ENCODE measurements around the gene TMEM219. TPM values are rescaled to one million over a fixed set of nuclear protein-coding genes. Genes with fewer than 3 reads are reported as not detected.

Gene TMEM219
- total and polyA plus RNA-seq, 4 donors = 56.4 to 210 (median 134) TPM

GRCh38 chr16:29990883-29991570, 29.1 kb downstream of the TMEM219 start:
- TF ChIP-seq CTCF (IDR thresholded peaks at IDR 0.05; ENCODE audit: control extremely low read depth, extremely low read depth) = no peak
- Histone ChIP-seq H3K36me3 (ENCODE audit: control insufficient read depth in 4 of 4, insufficient read depth in 4 of 4, low read length in 4 of 4) (peaks cover 4 to 66% (median 34%) of the 10 kb centered on the region in 4 donors), H3K27ac (ENCODE audit: low read depth in 1 of 2, low read length in 1 of 2) (peak overlapping the region in 1 of 2 donors; percentile 58), H3K9ac (ENCODE audit: insufficient read depth in 1 of 2, low read length in 2 of 2) (no peak overlapping the region), H3K4me3 (no peak overlapping the region), H3K9me3 (ENCODE audit: control insufficient read depth in 4 of 4, insufficient read depth in 3 of 4, low read length in 3 of 4) (no peaks in the 10 kb centered on the region), H3K27me3 (ENCODE audit: control insufficient read depth in 3 of 3, insufficient read depth in 3 of 3, low read length in 2 of 3) (no peaks in the 10 kb centered on the region), H3K4me1 (ENCODE audit: control insufficient read depth in 5 of 5, insufficient read depth in 5 of 5, low read length in 5 of 5) (peaks cover 0 to 18% (median 12%) of the 10 kb centered on the region in 5 donors)
- 91 to 92% methylated on average over 32 to 35 of the region's 35 CpGs for WGBS, 2 donors
- ATAC-seq (ENCODE audit: insufficient read depth, low FRiP score) = no peak
- no peak for DNase-seq

GRCh38 chr16:29991571-29991904, 29.7 kb downstream of the TMEM219 start:
- Histone ChIP-seq H3K27me3 (ENCODE audit: control insufficient read depth in 3 of 3, insufficient read depth in 3 of 3, low read length in 2 of 3) (no peaks in the 10 kb centered on the region), H3K36me3 (ENCODE audit: control insufficient read depth in 4 of 4, insufficient read depth in 4 of 4, low read length in 4 of 4) (peaks cover 2 to 61% (median 31%) of the 10 kb centered on the region in 4 donors), H3K4me1 (ENCODE audit: control insufficient read depth in 5 of 5, insufficient read depth in 5 of 5, low read length in 5 of 5) (peaks cover 0 to 18% (median 14%) of the 10 kb centered on the region in 5 donors), H3K9me3 (ENCODE audit: control insufficient read depth in 4 of 4, insufficient read depth in 3 of 4, low read length in 3 of 4) (no peaks in the 10 kb centered on the region), H3K4me3 (no peak overlapping the region), H3K27ac (ENCODE audit: low read depth in 1 of 2, low read length in 1 of 2) (peak overlapping the region in 1 of 2 donors; percentile 58), H3K9ac (ENCODE audit: insufficient read depth in 1 of 2, low read length in 2 of 2) (no peak overlapping the region)
- 90 to 94% methylated on average over 5 of the region's 5 CpGs for WGBS, 2 donors
- no peak for TF ChIP-seq CTCF (IDR thresholded peaks at IDR 0.05; ENCODE audit: control extremely low read depth, extremely low read depth)
- ATAC-seq (ENCODE audit: insufficient read depth, low FRiP score) = no peak
- DNase-seq = no peak

- WGBS, 2 donors = 57 to 72% methylated on average over 7 of the region's 7 CpGs
- Histone ChIP-seq H3K27ac (ENCODE audit: low read depth in 1 of 2, low read length in 1 of 2) (no peak overlapping the region), H3K4me3 (no peak overlapping the region), H3K27me3 (ENCODE audit: control insufficient read depth in 3 of 3, insufficient read depth in 3 of 3, low read length in 2 of 3) (no peaks in the 10 kb centered on the region), H3K9ac (ENCODE audit: insufficient read depth in 1 of 2, low read length in 2 of 2) (no peak overlapping the region), H3K36me3 (ENCODE audit: control insufficient read depth in 4 of 4, insufficient read depth in 4 of 4, low read length in 4 of 4) (peaks cover 2 to 52% (median 28%) of the 10 kb centered on the region in 4 donors), H3K9me3 (ENCODE audit: control insufficient read depth in 4 of 4, insufficient read depth in 3 of 4, low read length in 3 of 4) (no peaks in the 10 kb centered on the region), H3K4me1 (ENCODE audit: control insufficient read depth in 5 of 5, insufficient read depth in 5 of 5, low read length in 5 of 5) (peaks cover 0 to 21% (median 13%) of the 10 kb centered on the region in 5 donors)
- no peak for TF ChIP-seq CTCF (IDR thresholded peaks at IDR 0.05; ENCODE audit: control extremely low read depth, extremely low read depth)
- DNase-seq (no peak), ATAC-seq (ENCODE audit: insufficient read depth, low FRiP score) (no peak)
These were observed 30.6 kb downstream of the TMEM219 start for GRCh38 chr16:29992344-29992967.
